GM18519 (cell line): ENCODE measurements around the gene PODXL.
"Not testable (repeated sequence)": the region's sequence is repeated elsewhere in the genome, so short reads cannot be mapped to it uniquely, and the experiment has no call there.

Experiments used
- ATAC-seq: cut with Tn5 transposase; IDR thresholded peaks from one replicate; pipeline ENCODE4 v1.9.1; 2021; ENCODE audit warnings: mild to moderate bottlenecking, moderate library complexity; ENCODE audit not compliant: unreplicated experiment, low FRiP score

PODXL gene

GRCh38 chr7:131513245-131514061 lies 43.0 kb downstream of the PODXL start:
- ATAC-seq, result peak; percentile 56

DNA sequence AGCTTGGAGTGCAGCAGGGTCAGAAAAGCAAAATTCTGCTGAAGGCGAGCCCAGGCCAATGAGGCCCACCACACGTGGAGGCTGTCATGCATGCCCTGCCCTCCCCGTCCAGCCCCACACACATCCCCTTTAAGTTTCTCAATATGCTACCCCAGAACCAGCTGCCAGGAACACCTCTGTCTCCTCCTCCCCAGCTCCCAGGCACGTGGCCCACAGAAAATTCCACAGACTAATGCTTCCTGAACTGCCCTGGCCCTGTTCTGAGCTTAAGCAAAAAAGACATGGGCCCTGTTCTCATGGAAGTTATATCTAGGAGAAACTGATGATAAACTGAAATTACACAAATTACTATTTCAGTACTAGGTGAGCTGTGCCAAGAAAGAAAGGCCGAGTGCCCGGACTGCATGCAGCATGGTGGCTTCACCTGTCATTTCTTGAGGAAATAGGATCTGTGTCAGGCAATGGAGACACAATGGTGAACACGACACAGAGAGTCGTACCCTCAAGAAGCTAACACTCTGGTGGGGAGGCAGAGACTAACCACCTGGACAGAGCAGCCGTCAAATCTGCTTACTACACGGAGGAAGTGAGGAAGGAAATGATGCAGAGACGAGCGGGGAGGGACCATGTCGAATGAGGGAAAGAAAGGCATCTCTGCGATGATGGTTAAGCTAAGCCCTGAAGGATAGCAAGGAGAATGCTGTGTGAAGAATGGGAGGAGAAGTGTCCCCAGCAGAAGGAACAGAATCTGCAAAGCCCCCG lies 44.5 kb downstream of the PODXL start:
- ATAC-seq, result no peak

GRCh38 chr7:131511071-131511470 lies 45.4 kb downstream of the PODXL start:
- no peak for ATAC-seq

- ATAC-seq, result no peak
These were observed 46.6 kb downstream of the PODXL start for GRCh38 chr7:131509781-131510180.

DNA sequence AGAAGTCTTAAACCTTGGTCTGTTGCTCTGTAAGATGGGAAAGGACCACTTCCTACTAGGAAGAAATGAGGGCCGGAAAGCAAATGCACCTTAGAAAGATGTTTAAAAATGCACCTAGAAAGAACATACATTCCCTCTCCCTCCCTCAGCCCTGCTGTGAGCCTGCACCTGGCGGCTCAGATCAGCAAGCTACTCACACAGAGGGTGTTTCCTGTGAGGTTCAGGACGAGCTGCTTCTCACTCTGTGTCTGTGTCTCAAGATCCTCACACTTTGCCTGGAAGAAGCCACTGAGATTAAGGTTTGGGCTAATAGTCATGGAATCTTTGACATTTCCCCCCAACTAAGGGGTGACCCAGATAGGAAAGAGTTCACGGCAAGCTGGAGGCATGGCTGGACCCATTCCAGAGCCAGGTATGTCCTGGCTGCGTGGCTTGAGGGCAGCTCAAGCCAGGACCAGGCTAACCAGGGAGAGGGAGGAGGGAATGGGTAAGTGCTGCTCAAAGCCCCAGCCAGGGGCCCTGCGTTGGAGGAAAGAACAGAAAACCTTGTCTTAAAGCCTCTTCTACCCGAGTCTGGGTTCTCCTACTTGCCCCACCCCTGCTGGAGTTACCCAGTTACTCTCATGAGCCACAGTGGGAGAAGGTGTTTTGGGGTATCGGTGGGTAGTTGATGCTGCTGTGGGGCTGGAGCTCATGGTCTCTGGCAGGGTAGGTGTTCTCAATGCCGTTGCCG lies 47.5 kb downstream of the PODXL start:
- ATAC-seq, result no peak

DNA sequence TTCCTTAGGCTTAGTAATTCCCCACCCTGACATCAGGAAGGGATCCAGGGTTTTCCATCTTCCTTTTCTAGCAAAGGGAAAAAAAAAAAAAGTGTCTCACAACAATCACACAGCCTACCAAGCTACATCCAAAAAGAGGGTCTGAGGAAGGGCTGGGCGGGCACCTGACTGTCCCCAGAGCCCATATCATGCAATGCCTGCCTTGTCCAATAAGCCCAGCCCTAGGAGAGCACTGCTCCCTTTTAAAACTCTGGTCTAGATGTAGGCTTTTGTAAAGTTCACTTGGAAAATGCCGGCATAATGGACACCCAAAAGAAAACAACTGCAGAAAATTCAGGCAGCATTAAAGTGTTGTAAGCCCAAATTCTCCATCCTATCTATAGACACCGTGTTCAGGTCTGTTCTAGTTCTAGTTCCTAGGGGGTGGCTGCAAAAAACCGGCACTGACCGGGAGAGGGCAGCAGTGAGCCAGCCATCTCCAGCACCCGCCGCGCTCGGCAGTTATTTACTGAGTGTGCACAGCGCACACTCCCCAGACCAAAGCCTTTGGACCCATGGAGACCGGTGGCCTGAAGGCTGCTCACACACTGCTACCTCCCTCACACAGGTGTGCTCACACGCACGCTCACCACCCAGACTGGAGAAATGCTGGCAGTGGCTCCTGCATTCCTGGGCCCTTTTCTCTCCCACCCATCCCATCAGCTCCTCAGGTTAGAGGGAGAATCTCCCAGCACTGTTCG lies 48.7 kb downstream of the PODXL start:
- ATAC-seq, result peak; percentile 81

DNA sequence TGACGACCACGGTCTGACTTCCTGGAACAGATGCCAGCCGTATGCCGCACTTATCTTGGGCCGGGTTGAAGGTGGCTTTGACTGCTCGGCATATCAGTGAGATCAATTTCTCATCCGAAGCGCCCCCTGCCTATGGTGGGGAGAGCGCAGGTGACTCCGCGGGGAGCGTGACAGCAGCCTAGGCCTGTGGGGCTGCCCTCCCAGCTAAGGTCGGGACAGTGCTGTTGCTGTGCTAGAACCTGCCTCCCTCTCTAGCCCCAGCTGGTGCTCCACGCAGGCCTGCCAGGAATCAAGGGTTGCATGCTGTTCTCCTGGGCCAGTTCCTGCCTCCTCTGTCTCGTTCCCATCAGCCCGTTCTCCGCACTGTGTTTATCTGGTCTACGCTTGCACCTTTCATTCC lies 49.8 kb downstream of the PODXL start:
- no peak for ATAC-seq

DNA sequence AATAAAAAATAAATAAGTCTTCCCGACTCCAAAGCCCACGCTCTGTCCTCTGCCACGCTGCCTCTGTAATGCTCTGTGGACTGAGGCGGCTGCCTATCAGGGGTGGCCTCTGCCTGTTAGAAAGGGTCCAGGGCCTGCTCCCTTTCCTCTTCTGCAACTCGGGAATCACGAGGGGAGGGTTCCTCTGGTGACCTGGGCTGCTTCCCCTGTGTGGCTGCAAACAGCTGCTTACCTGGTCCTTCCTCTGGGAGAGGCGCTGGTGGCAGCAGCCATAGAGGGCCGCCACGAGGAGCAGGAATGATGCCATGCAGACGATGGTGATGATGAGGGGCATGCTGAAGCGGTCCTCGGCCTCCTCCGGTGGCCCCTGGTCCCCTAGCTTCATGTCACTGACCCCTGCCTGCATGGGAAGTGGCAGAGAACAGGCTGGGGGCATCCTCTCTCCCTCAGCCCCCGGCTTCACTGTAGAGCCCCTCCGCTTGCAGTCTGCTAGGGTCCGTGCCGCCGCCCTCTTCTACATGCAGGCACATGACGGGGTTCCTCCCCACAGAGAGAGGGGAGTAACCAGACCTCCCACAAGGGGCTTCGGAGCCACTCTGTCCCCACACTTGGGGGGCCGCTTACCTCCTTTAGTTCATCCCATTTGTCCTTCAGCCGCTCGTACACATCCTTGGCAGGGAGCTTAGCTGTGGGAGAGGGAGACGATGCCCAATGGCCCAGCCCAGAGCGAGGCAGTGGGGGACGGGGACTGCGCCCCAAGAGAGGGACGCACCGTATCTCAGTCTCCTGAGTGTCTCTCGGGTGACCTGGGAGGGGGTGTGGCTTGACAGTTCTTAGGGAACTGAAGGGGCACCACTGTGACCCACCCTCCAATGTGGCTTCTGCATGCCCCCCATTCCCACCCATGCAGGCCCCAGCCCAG lies 50.5 kb downstream of the PODXL start:
- no peak for ATAC-seq

DNA sequence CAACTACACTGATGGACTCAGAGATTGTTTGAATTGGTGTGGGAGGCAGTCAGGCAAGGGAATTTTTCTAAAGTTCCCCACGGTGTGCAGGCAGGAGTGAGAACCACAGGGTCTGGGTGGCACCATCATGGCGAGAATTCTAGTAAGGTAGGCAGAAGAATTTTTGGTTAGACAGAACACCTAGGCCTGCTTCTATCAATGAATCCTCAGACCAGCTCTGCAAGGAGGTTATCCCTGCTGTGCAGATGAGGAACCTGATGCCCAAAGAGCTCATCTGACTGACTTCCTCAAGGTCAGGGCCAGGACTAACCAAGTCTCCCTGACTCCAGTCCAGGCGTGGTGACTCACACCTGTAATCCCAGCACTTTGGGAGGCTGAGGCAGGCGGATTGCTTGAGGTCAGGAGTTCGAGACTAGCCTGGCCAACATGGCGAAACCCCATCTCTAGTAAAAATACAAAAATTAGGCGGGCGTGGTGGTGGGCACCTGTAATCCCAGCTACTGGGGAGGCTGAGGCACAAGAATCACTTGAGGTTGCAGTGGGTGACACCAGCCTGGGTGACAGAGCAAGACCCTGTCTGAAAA lies 51.3 kb downstream of the PODXL start:
- ATAC-seq, result not testable (repeated sequence)

DNA sequence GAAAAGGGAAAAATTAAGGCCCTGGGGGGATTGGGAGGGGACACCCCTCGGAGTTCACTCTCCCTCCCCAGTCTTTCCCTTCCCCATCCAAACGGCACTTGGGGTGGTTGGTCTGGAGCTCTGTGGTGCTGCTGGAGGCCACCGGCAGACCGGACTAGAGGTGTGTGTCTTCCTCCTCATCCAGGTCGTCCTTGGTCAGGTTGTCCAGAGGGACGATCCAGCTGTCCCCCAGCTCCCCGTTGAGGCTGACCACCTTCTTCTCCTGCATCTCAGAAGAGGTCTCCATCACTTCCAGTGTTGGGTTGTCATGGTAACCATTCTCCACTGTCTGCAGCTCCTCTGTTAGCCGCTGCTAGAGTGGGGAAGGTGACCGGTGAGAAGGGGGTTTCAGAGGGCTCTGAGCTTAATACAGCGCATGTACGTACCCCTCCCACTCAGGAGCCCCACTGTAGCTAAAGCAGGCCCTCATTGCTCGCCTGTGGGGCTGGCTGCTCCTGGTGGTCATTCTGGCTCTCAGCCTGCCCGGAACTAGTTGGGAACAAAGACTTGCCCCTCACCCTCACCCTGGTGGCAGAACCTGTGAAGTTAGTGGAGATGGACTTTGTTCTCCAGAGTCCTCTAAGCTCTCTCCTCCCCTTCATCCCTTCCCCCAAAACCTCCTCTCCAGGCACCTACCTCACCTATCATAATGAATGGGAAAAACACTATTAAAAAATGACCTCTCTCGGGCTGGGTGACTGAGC lies 52.1 kb downstream of the PODXL start:
- no peak for ATAC-seq

DNA sequence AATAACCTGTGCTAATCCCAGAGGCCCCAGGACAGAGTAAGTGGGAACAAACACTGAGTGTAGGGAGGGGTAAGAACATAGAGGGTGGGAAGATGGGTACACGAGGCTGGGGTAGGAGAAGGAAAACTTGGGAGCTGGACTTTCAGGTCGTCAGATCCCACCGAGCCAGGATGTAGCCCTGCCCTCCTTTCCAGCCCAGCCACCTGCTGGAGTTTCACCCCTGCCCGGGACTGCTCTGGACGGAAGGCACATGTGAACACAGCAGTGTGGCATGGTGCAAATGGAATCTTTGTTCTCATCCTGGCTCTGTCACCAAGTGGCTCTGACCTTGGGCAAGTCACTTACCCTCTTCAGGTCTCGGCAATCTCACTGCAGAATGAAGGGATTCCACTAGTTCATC lies 52.8 kb downstream of the PODXL start:
- no peak for ATAC-seq

DNA sequence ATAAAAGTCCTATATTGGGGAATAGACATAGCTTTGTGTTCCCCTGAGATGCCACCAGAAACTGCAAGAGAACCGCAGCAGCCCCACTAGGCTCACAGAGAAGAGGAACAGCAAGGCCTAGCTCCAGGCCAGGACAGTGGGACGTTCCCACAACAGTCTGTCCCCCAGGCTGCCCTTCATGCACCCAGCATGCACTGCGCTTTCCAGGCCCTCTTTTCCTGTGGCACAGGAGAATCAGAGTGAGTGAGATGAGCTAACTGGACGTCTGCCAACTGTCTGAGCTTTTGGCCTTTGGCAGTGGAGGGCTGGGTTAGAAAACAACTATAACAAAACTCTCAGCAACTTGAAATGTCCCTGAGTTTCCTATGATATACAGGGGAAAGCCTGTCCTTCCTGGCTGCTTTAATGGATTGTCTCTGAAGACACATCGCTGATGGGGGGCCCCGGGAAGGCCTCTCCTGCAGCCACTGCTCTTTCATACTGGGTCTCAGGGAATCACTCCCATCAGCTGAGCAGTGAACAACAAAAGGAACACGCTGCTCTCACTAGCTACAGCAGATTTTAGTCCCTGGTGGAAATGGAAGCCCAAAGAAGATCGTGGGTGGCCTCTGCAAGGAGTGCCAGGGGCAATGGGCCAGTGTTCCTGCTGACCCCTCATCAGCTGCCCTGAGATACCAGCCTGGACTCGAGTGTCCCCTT lies 53.5 kb downstream of the PODXL start:
- no peak for ATAC-seq

GRCh38 chr7:131501930-131502685 lies 54.3 kb downstream of the PODXL start:
- no peak for ATAC-seq

DNA sequence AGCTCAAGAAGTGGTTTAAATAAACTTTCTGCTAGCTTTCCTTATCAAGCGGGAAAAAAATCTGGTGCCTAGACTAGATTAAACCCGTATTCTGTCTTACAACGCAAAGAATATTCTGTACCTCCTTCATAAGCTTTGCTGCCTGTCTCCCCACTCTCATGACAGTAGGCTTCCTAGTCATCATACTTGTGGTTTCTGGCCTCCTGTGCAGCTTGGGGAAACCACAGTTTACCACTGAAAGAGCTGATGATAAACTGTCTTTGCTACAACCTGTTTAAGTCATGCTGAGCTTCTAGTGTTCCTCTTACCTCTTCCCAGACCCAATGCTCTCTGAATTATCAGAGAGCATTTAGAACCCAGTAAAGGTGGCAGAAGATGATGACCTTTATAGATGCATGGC lies 55.0 kb downstream of the PODXL start:
- ATAC-seq, result no peak

GRCh38 chr7:131500357-131500756 lies 56.1 kb downstream of the PODXL start:
- ATAC-seq, result no peak

- no peak for ATAC-seq
These were observed 56.6 kb downstream of the PODXL start for GRCh38 chr7:131499801-131500200.

DNA sequence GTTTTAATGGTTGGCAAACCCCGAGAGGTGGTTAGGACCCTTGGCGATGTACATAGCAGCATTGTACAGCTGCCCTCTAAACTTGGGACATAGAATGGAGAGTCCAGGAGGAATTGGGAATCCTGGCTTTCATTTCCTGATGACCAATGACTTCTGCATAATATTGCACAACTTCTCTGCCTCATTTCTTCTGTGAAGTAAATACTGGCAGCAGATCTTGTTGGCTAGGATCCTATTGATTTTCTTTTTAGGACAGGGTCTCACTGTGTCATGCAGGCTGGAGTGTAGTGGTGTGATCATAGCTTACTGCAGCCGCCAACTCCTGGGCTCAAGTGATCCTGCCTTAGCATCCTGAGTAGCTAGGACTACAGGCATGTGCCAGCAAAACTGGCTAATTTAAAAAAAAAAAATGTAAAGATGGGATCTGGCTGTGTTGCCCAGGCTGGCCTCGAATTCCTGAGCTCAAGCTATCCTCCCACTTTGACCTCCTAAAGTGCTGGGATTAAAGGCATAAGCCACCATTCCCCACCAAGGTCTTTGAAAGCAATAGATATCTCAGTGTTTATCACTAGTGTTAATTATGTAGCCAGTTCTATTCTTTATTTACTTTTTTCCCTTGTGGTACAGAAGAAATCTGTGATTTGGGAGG lies 58.1 kb downstream of the PODXL start:
- no peak for ATAC-seq
